Parathyroid adenoma (tissue), 2 donors: Measurements from ENCODE around the gene SMARCA4.
"Not testable (repeated sequence)": the region's sequence is repeated elsewhere in the genome, so short reads cannot be mapped to it uniquely, and the experiment has no call there.

Source experiments
- H2AFZ ChIP-seq: fragments of 300-600 bp; sonication (generic); one replicate; pipeline ENCODE4 v1.7.0; 2017; ENCODE audit warnings: antibody characterized with exemption, mild to moderate bottlenecking
- H3K27ac ChIP-seq: fragments of 300-600 bp; sonication (generic); one replicate; pipeline ENCODE4 v1.7.0; 2017
- H3K27me3 ChIP-seq: fragments of 300-600 bp; sonication (generic); one replicate; pipeline ENCODE4 v1.7.0; 2017; ENCODE audit warnings: low read length; ENCODE audit not compliant: control insufficient read depth, insufficient read depth
- H3K36me3 ChIP-seq: fragments of 300-600 bp; sonication (generic); one replicate; pipeline ENCODE4 v1.7.0; 2017; ENCODE audit warnings: low read length; ENCODE audit not compliant: control insufficient read depth, insufficient read depth
- H3K4me1 ChIP-seq: fragments of 300-600 bp; sonication (generic); one replicate; pipeline ENCODE4 v1.7.0; 2017; ENCODE audit warnings: control low read depth
- H3K4me2 ChIP-seq: fragments of 300-600 bp; sonication (generic); one replicate; pipeline ENCODE4 v1.7.0; 2017; ENCODE audit warnings: low read length
- H3K4me3 ChIP-seq: fragments of 300-600 bp; sonication (generic); one replicate; pipeline ENCODE4 v1.7.0; 2017; ENCODE audit warnings: low read depth, low read length
- H3K79me2 ChIP-seq: fragments of 300-600 bp; sonication (generic); one replicate; pipeline ENCODE4 v1.7.0; 2017; ENCODE audit warnings: control low read depth
- H3K9ac ChIP-seq: fragments of 300-600 bp; sonication (generic); one replicate; pipeline ENCODE4 v1.7.0; 2017; ENCODE audit warnings: mild to moderate bottlenecking
- H3K9me3 ChIP-seq: fragments of 300-600 bp; sonication (generic); one replicate; pipeline ENCODE4 v1.7.0; 2017; ENCODE audit warnings: low read length; ENCODE audit not compliant: control insufficient read depth
- TF ChIP-seq, protein P1 (sequence below): fragments of 300-600 bp; sonication (generic); IDR thresholded peaks from one replicate; pipeline ENCODE4 v1.7.0; 2017; ENCODE audit warnings: antibody characterized with exemption, mild to moderate bottlenecking
- donor health status: primary hyperparathyroidism.

SMARCA4 gene

GRCh38 chr19:10928563-10929401 lies 32.0 kb upstream of the SMARCA4 start, which contains the start of the genes TIMM29 and YIPF2:
TSS of gene TIMM29 (plus strand) at chr19:10928811. CDS start at chr19:10928823, 12 bp downstream.
TSS of gene YIPF2 (minus strand) at chr19:10928639. CDS start at chr19:10928410, 229 bp downstream.
- H3K27me3 ChIP-seq = no peaks in the 10 kb centered on the region
- H3K27ac ChIP-seq = peak within 1 kb of the TSS; percentile 52
- TF ChIP-seq, protein P1, sequence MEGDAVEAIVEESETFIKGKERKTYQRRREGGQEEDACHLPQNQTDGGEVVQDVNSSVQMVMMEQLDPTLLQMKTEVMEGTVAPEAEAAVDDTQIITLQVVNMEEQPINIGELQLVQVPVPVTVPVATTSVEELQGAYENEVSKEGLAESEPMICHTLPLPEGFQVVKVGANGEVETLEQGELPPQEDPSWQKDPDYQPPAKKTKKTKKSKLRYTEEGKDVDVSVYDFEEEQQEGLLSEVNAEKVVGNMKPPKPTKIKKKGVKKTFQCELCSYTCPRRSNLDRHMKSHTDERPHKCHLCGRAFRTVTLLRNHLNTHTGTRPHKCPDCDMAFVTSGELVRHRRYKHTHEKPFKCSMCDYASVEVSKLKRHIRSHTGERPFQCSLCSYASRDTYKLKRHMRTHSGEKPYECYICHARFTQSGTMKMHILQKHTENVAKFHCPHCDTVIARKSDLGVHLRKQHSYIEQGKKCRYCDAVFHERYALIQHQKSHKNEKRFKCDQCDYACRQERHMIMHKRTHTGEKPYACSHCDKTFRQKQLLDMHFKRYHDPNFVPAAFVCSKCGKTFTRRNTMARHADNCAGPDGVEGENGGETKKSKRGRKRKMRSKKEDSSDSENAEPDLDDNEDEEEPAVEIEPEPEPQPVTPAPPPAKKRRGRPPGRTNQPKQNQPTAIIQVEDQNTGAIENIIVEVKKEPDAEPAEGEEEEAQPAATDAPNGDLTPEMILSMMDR = no peak
- H2AFZ ChIP-seq = peak within 1 kb of the TSS; percentile 14
- H3K79me2 ChIP-seq = peaks cover 32% of the 10 kb centered on the region
- peak within 1 kb of the TSS; percentile 88 for H3K4me3 ChIP-seq
- peak within 1 kb of the TSS; percentile 91 for H3K9ac ChIP-seq
- peak within 1 kb of the TSS; percentile 64 for H3K4me2 ChIP-seq
- peaks cover 4% of the 10 kb centered on the region for H3K4me1 ChIP-seq
- H3K36me3 ChIP-seq = no peaks in the 10 kb centered on the region
- no peaks in the 10 kb centered on the region for H3K9me3 ChIP-seq

DNA sequence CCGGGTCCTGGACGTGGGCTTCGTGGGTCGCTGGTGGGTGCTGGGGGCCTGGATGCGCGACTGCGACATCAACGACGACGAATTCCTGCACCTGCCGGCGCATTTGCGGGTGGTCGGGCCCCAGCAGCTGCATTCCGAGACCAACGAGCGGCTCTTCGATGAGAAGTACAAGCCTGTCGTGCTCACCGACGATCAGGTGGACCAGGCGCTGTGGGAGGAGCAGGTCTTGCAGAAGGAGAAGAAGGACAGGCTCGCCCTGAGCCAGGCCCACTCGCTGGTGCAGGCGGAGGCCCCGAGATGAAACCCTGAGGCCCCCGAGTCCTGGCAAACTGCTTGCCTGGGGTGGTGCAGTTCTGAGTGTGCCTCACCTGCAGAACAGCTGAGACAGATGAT lies 31.4 kb upstream of the SMARCA4 start:
- peak overlapping the region; percentile 14 for H2AFZ ChIP-seq
- peaks cover 32% of the 10 kb centered on the region for H3K79me2 ChIP-seq
- H3K4me1 ChIP-seq = peaks cover 4% of the 10 kb centered on the region
- H3K9ac ChIP-seq = peak overlapping the region; percentile 91
- H3K9me3 ChIP-seq = no peaks in the 10 kb centered on the region
- H3K36me3 ChIP-seq = no peaks in the 10 kb centered on the region
- H3K4me2 ChIP-seq = peak overlapping the region; percentile 64
- TF ChIP-seq, protein P1 = no peak
- peak overlapping the region; percentile 88 for H3K4me3 ChIP-seq
- no peaks in the 10 kb centered on the region for H3K27me3 ChIP-seq
- peak overlapping the region; percentile 52 for H3K27ac ChIP-seq

GRCh38 chr19:10935371-10936059 lies 25.3 kb upstream of the SMARCA4 start:
- Histone ChIP-seq H3K27ac (no peak overlapping the region), H3K4me1 (no peaks in the 10 kb centered on the region), H3K4me3 (no peak overlapping the region), H3K9me3 (no peaks in the 10 kb centered on the region), H3K27me3 (no peaks in the 10 kb centered on the region), H2AFZ (no peak overlapping the region), H3K4me2 (no peak overlapping the region), H3K9ac (no peak overlapping the region), H3K79me2 (peaks cover 46% of the 10 kb centered on the region), H3K36me3 (no peaks in the 10 kb centered on the region)
- TF ChIP-seq, protein P1 = no peak

DNA sequence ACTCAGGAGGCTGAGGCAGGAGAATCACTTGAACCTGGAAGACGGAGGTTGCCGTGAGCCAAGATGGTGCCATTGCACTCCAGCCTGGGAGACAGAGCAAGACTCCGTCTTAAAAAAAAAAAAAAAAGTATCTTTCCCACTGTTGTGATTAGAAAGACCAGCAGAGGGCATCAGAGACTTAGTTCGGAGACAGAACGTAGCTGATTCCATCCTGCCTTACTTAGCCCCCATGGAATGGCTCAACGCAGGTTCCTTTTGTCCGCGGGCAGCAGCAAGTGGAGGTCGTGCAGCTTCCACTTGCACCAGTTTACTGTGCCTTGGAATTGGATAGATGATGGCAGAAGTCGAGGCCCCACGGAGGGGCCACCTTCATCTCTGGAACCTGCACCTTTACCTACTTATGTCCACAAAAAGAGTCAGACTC lies 24.2 kb upstream of the SMARCA4 start:
- no peaks in the 10 kb centered on the region for H3K9me3 ChIP-seq
- TF ChIP-seq, protein P1 = peak; percentile 60
- no peak overlapping the region for H3K4me3 ChIP-seq
- no peaks in the 10 kb centered on the region for H3K36me3 ChIP-seq
- peaks cover 40% of the 10 kb centered on the region for H3K79me2 ChIP-seq
- H3K4me1 ChIP-seq = no peaks in the 10 kb centered on the region
- no peaks in the 10 kb centered on the region for H3K27me3 ChIP-seq
- H2AFZ ChIP-seq = peak overlapping the region; percentile 63
- no peak overlapping the region for H3K4me2 ChIP-seq
- H3K27ac ChIP-seq = no peak overlapping the region
- no peak overlapping the region for H3K9ac ChIP-seq

GRCh38 chr19:10941649-10942048 lies 19.2 kb upstream of the SMARCA4 start:
- not testable (repeated sequence) for H3K36me3 ChIP-seq, H3K4me2 ChIP-seq, H3K4me3 ChIP-seq, H3K9ac ChIP-seq, H3K79me2 ChIP-seq, H3K27me3 ChIP-seq, H3K9me3 ChIP-seq, H3K27ac ChIP-seq, H3K4me1 ChIP-seq, H2AFZ ChIP-seq

DNA sequence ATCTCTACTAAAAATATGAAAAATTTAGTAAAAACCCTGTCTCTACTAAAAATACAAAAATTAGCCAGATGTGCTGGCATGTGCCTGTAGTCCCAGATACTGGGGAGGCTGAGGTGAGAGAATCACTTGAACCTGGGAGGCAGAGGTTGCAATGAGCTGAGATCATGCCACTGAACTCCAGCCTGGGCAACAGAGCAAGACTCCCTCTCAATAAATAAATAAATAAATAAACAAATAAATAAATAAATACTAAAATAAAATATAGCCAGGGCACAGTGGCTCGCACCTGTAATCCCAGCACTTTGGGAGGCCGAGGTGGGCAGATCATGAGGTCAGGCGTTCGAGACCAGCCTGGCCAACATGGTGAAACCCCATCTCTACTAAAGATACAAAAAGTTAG lies 17.4 kb upstream of the SMARCA4 start:
- H3K27me3 ChIP-seq, H3K4me2 ChIP-seq, H3K36me3 ChIP-seq, H3K4me3 ChIP-seq, H3K27ac ChIP-seq, H2AFZ ChIP-seq, H3K79me2 ChIP-seq, H3K9me3 ChIP-seq, H3K4me1 ChIP-seq, H3K9ac ChIP-seq: not testable (repeated sequence)
